GM23338 (cell line): Measurements from ENCODE around the gene CCNI.

Experiments used
- POLR2AphosphoS5 ChIP-seq: IDR thresholded peaks from 2 replicates; pipeline ENCODE4 v1.6.1; 2016; ENCODE audit warnings: antibody characterized with exemption, low read depth
- TF ChIP-seq, protein P1 (sequence below), 2 experiments: fragments of 200-600 bp in 1 of 2; sonication (generic) in 1 of 2; conservative IDR thresholded peaks; 2 replicates each; pipeline versions ENCODE4 v1.5.1 to v1.6.1; 2016 to 2017; ENCODE audit warnings: antibody characterized with exemption in 2 of 2, low read depth in 2 of 2, mild to moderate bottlenecking in 2 of 2, moderate library complexity in 1 of 2

DNA sequence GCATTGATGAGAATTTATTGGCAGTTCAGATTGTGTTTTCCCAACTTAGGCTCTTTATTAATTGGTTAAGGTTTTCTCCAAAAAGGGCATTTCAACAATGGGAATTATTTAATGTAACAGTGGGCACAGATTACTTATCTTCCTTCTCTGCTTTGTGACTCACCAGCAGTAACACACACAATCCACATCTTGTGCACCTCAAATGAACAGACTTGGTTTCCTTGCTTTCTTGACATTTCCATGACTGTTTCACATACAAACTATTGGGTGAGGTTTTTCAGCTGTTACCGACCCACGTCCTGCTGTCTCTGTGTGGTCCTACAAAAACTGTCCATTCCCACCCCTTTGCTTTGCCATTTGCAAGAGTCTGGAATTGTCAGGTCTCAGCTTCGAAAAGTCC, 38.1 kb downstream of the CCNI start:
- TF ChIP-seq, protein P1, sequence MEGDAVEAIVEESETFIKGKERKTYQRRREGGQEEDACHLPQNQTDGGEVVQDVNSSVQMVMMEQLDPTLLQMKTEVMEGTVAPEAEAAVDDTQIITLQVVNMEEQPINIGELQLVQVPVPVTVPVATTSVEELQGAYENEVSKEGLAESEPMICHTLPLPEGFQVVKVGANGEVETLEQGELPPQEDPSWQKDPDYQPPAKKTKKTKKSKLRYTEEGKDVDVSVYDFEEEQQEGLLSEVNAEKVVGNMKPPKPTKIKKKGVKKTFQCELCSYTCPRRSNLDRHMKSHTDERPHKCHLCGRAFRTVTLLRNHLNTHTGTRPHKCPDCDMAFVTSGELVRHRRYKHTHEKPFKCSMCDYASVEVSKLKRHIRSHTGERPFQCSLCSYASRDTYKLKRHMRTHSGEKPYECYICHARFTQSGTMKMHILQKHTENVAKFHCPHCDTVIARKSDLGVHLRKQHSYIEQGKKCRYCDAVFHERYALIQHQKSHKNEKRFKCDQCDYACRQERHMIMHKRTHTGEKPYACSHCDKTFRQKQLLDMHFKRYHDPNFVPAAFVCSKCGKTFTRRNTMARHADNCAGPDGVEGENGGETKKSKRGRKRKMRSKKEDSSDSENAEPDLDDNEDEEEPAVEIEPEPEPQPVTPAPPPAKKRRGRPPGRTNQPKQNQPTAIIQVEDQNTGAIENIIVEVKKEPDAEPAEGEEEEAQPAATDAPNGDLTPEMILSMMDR (conservative IDR thresholded peaks at IDR 0.05; ENCODE audit: low read depth in 2 of 2) = no peak
- TF ChIP-seq POLR2AphosphoS5 = no peak
